Stimulated activated CD8-positive, alpha-beta memory T cell treated with anti-CD3 and anti-CD28 coated beads, Interleukin-4, amount 100 ng/mL, for 24 hours (primary cell): ENCODE results near the gene RNF224.

ENCODE experiments used
- DNase-seq: peaks from one replicate; pipeline ENCODE4 v3.0.0-alpha.2; 2020; ENCODE audit warnings: low read depth

RNF224 gene

DNA sequence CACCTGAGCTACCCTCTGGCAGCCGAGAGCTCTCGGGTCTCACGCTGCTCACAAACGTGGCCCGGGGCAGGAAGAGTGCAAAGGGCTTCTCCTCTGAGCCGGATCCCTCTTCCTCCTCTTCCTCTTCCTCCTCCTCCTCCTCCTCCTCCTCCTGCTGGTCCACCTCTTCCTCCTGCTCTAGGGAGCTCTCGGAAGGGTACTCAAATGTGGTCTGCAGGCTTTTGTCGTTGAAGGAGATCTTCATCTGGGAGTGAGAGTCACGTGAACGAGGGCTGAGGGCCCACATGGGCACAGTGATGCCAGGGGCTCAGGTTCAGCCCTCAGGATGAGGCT lies 34.9 kb upstream of the RNF224 start:
- no peak for DNase-seq

DNA sequence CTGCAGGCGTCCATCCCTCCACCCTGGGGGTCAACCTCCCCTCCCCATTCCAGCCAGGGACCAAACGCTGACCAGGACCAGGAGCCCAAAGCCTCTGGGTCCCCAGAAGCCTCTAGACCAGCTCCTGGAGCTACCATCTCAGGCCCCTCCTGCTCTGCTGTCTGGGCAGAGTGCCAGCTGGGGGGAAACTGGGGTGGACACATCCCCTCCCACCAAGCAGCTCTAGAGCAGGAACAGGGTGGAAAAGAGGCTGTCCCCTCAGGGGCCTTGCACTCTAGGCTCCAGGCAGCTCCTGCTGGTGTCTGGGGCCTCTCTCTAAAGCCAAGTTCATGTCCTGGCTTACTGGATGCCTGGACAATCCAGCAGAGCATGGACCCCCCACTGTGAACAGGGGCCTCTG lies 34.4 kb upstream of the RNF224 start:
- DNase-seq: no peak

DNA sequence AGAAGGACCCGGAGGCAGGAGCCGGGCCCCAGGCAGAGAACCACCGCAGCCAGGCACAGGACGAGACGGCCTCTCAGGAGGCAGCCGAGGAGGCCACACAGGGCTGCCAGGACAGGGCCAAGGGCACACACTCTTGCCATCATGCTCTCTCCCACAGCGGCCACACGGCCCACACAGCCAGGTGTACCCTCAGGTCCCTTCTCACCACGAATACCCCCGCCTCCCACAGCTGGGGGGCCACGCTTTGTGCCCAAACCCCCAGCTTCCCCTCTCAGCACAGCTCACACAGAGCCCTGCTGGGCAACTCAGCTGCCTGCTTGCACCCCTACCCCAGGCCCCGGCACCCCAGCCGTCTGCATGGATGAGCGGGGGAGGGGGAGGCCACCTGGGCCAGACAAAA lies 33.5 kb upstream of the RNF224 start:
- no peak for DNase-seq

DNA sequence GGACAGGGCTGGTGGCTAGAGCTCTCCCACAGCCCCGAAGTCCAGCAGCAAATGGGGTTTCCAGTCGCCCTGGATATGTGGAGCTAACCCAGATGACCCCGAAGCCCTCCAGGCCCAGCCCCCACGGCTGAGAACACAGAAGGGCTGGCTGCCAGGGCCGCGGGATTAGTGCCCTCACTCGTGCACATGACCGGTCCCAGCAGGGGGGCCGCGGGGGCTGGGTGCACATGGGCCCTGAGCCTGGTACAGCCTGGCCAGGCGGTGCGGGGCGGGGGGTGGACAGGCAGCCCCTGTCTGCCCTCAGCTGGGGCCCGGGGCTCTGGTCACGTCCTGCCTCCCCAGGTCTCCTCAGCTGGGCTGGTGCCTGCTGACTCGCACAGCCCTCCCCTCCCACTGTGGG lies 32.9 kb upstream of the RNF224 start:
- DNase-seq: no peak

DNA sequence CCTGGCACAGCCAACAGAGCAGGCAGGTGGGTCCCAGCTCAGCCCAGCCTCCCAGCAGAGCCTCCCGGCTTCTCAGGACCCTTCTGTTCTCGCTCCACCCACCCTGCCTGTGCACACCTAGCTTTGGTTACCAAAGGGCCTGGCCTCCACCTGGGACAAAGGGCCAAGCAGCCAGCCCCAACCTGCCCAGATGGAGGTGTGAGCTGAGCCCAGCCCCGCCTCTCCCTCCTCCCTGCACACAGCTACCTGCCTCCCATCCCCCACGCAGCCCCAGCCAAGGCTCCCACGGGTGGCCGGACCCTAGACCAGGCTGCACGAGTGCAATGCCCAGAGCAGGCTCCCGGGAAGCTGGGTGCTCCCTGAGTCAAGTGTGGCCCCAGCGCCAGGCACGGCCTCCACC lies 32.4 kb upstream of the RNF224 start:
- no peak for DNase-seq

DNA sequence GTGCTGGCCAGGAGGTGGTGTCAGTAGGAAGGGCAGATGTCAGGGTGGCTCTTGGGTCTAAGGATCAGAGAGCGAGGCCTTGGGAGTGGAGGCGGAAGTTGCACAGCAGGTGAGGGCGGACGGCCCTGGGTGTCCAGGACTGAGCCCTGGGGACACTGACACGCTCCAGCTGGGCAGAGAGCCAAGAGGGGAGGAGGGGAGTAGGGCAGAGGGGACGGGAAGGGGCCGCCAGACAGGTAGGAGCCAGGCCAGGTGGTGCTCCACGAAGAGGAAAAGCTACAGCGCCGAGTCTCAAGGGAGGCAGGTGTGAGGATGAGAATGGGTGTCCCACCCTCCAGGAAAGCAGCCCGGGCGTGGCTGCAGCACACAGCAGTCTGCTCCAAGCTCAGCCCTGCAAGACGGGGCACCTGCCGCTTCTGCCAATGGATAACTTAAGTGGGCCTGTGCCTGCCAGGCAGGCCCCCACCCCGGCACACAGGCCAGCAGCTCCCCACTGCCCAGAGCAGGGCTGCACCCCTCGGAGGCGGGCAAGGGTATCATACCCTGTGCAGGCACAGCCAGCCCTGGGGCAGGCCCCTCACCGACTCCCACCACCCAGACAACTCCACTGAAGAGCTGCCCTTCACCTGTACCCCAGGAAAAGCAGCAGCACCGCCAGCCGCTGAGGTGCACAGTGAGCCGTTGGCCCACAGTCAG lies 31.6 kb upstream of the RNF224 start:
- no peak for DNase-seq

DNA sequence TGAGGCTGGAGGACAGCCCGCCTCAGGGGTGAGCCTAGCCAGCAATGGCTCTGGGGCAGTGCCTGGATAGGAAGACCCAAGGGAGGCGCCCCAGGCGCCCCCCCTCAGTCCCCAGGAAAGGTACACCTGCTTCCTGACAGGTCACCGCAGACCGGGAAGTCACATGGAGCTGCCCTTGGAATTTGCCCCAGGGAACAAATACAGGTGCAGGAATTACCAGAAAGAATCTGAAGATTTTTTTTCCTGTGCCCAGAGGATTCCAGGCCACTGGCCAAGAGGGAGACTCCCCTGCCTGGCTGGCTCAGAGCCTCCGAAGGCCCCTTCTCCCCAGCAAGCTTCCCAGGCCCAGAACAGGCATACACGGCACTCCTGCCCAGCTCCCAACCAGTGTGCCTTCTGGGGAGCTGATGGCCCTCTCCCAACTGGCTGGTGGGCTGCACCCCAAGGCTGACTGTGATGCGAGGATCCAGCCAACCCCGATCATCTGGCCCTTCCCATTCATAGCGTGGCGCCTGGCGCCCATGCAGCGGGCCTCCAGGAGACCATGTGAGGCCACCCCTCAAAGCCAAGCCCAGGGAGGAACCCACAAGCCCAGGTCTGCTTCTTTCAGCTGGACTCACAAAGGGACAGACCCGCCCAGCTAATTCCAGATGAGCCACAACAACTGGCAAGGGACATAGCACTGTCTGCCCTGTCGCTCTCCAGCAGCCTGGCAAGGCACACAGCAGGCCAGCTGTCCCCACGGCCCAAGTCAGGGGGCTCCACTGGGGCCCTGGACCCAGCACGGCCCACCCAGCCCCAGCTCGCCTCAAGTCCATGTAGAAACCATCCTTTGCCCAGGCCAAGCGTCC lies 29.0 kb upstream of the RNF224 start:
- DNase-seq: no peak

DNA sequence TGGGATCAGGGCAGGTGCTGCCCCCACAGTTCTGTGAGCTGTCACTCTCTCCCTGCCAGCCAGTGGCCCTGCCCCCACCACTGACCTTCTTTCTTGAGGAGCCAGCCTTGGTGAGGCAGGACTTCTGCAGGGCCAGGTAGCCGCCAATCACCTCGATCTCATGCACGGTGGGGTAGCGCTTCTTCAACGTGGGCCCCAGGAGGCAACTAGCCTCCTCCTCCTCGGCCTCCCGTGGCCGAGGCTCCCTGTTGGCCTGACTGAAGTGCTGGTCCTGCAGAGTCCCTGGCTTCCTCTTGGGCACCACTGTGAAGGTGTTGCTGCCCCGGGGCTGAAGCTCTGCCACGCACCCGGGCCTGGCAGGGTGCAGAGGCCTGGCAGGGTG lies 28.4 kb upstream of the RNF224 start:
- no peak for DNase-seq

DNA sequence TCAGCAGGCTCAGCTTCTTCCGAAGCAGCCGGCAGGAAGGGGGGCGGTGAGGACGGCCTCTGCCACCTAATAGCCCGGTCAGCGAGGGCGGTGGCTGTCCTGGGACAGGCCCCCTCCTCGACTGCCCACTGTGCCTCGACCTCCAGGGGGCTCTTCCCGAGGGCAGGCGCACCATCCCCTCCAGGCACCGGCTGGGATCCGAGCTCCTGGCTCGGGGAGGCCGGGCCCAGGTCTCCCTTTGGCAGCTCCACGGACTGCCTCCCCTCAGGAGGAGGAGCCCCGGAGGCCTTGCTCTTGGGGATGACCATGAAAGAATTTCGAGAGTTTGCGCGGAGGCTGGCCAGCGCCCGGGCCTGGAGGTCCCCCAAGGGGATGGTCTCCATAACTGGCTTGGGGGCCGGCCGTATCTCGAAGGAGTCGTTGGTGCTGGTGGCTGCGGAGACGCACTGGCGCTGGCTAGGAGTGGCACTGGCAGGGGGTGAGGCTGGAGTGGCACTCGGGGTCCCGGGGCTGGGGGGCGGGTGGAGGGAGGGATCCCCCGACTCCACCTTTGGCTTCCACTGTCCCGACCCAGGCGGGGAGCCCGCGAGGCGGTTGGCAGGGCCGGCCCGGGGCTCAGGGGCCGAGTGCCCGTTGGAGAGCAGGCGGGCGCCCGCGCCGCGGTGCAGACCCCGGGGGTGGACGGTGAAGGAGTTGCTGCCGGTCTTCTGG lies 27.7 kb upstream of the RNF224 start:
- DNase-seq: no peak

DNA sequence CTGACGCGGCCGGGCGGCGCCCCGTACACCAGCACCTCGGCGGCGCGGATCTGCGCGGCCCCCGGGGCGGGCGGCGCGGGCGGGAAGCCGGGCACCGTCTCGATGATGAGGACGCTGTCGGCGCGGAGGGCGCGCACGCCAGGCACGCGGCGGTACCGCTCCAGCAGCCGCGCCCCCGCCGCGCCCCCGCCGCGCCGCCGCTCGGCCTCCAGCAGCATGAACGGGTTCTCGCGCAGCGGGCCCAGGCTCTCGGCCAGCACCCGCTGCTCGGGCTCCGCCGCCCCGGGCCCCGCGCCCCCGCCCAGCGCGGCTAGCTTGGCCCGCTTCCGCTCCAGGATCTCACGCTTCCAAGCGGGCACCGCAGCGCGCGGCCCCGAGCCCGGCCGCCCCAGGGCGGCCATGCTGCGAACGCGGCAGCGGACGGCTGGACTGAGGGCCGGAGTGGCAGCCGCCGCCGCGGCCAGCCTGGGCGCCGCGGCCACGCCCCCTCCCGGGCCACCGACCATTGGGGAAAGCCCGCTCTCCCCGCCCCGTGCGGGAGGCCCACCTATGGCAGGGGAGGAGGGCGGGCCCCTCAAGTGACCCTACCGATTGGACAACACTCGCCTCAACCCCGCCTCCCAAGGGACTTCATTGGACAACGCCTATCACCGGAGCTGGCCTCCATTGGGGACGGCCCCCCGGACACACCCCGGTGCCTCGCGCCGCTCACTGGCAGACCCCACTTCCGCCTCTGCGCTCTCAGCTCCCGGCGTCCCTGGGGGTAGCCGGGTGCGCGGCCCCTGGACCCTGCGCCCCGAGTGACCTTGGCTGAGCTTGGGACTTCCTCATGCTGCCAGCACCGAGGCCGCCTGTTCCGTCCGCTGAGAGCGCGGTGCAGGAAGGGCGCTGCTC lies 26.7 kb upstream of the RNF224 start, which contains the start of gene TPRN:
Gene TPRN, minus strand, starts transcription at position 431 of the 894 bp plus-strand sequence. Its CDS starts 30 bp downstream, at position 401.
- peak; percentile 99 for DNase-seq

DNA sequence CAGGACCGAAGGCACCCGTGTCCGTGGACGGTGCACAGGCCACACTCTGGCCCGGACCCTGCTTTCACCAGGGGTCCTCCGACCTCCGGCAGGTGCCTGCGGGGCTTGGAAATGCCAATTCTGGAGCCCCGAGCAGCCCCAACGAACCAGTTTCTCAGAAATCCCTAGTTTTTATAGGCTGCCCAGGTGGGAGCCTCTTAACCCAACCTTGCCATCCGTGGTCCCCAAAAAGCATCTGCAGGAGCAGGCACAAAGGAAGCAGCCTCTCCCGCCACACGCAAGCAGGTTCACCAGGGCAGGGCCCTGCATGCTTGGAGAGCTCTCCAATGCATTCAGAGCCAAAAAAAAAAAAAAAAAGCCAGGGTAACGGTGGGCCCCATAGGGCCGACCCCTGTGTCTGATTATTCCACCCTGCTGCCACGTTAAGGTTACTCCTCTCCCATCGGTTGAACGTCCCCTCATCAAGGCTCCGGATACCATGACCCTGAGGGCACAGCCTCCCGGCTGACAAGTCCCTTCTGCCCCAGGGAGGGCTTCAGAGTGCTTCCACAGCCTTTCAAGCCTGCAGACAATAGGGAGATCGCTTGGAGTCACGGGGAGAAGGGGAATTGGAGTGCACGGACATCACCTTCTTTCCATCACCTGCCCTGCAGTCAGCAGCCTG lies 26.0 kb upstream of the RNF224 start:
- no peak for DNase-seq

DNA sequence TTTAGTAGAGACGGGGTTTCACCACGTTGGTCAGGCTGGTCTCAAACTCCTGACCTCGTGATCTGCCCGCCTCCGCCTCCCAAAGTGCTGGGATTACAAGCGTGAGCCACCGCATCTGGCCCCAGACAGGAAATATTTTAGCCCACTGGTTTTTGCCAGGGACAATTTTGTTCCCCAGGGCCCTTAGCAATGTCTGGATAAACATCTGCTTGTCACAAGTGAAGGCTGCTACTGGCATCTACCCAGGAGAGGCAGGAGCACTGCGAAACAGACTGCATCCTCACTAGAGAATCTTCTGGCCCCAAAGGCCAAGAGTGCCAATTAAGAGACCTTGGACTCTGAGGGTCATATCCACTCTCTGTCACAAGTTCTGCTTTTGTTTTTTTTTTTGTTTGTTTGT lies 24.3 kb upstream of the RNF224 start:
- DNase-seq: no peak

DNA sequence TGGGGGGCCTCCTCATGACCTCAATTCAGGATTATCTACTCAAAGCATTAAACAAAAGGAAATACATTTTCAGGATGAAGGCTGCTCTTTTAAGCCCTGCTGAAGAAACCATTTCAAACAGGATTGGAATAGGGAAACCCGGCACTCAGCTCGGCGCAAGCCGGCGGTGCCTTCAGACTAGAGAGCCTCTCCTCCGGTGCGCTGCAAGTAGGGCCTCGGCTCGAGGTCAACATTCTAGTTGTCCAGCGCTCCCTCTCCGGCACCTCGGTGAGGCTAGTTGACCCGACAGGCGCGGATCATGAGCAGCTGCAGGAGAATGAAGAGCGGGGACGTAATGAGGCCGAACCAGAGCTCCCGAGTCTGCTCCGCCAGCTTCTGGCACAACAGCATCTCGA lies 22.6 kb upstream of the RNF224 start:
- no peak for DNase-seq

DNA sequence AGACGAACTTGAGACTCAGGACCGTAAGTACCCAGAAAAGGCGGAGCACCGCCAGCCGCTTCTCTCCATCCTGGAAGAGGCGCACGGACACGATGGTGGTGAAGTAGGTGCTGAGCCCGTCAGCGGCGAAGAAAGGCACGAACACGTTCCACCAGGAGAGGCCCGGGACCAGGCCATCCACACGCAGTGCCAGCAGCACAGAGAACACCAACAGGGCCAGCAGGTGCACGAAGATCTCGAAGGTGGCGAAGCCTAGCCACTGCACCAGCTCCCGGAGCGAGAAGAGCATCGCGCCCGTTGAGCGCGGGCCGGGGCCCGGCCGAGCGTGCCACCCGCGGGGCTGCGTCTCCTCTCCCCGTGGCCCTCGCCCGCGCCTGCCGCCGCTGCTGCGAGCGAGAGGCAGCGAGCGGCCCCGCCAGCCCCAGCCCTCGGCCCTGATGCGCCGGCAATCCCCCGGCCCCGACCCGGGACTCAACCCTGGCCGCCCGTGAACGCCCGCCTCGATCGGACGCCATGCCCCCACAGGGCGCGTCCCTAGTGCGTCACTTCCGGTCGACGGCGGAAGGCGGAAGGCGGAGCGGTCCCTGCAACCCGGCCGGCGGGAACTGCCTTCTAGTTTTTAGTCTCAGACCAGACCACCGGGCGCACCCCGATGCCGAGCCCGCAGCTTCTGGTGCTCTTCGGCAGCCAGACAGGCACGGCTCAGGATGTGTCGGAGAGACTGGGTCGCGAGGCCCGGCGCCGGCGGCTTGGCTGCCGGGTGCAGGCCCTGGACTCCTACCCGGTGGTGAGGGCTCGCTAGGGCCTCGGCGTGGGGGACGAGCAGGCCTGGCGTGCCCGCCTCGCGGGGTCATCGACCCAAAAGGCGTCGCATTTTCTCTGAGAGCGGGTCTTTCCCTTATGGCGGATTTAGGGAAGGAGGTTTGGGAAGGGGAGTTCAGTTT lies 21.9 kb upstream of the RNF224 start, which contains the start of the genes NDOR1 and TMEM203:
Gene NDOR1, plus strand, starts transcription at position 575 of the 944 bp plus-strand sequence. Its CDS starts 78 bp downstream, at position 653.
Gene TMEM203, minus strand, starts transcription at position 523 of the 944 bp plus-strand sequence. Its CDS starts 234 bp downstream, at position 289.
- peak; percentile 92 for DNase-seq

DNA sequence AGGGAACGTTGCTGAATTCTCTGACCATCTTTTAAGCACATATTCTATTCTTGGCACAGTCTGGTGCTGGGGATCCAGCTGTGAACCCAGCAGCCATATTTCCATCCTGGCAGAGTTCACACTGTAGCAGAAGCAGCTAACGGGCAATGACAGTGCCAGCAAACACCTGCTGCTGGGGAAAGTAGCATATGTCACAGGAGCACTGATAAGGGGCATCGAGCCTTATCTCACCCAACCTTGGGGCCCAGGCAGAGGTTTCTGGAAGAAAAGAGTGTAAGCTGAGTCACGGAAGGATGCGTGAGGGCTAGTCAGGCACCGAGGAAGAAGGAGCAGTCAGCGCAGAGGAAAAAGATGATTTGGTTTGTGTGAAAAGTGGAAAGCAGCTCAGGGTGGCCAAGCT lies 20.7 kb upstream of the RNF224 start:
- no peak for DNase-seq

DNA sequence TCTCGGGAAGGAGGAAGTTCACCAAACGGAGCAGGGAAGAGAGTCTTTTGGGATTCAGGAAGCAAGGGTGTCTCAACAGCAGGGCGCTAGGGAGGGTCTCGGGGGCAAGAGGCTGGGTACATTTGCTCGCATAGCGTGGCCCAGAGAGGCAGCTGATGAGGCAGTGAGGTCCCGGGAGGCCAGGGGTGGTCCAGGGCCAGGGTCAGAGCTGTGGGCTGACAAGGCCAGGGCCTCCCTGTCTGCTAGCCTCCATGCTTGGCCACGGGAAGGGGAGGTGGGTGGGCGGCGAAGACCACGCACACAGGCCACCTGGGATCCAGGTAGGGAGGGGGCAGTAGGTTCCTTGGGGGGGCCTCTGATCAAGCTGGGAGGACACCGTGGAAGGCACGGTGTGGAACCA lies 15.8 kb upstream of the RNF224 start:
- no peak for DNase-seq

DNA sequence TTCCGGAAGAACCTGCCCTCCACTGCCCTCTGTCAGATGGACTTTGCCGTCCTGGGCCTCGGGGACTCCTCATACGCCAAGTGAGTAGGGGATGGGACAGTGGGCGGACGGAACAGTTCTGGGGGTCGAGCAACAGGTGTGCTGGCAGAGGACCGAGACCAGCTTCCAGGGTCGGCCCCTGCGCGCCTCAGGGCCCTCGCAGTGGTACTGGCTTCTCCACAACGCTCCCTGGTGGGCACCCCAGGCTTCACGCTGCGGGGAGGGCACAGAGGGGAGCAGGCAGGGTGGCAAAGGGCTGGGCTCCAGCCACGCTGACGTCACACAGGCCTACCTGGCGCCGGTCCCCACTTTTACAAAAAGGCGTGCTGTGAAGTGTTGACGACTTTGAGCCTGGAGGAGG lies 14.8 kb upstream of the RNF224 start:
- no peak for DNase-seq

DNA sequence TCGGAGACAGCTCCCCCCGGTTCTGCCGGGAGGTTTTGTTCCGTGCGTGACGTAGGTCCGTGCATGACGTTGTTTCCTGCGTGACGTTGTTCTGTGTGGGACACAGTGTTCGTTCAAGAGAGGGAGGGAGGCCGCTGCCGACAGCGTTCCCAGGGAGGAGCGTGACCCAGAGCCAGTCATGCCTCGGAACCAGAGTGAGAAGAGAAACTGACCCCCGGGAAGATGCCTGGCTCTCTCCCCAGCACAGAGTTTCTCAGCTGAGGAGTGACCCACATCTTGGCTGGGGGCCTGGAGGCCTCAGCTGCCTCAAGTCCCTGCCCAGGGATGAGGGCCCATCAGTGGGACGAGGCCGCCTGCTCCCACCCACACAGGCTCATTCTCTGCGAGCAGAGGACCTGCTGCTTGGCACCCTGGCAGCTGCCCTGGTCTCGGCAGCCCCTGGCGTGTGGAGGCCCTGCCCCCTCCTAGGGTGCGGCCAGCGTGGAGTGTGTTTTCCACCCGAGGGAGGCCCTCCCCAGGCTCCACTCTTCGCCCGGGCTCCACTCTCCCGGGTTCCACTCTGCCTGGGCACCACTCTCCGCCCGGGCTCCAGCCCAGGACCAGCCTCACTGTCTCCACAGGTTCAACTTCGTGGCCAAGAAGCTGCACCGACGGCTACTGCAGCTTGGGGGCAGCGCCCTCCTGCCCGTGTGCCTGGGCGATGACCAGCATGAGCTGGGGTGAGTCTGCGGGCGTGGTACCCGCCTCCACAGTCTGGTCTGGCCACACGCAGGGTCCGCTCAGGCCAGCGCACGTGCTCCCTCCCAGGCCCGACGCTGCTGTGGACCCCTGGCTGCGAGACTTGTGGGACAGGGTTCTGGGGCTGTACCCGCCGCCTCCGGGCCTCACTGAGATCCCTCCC lies 13.9 kb upstream of the RNF224 start:
- DNase-seq: no peak

DNA sequence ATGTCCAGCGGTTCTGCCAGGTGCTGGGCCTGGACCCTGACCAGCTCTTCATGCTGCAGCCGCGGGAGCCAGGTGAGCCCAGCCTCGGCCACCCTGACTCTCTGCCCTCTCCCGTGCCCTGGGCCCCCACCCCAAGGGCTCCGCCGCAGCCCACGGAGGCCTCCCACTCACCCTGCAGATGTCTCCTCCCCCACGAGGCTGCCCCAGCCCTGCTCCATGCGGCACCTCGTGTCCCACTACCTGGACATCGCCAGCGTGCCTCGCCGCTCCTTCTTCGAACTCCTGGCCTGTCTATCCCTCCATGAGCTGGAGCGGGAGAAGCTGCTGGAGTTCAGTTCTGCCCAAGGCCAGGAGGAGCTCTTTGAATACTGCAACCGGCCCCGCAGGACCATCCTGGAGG lies 12.7 kb upstream of the RNF224 start:
- no peak for DNase-seq
